Fibroblast of pulmonary artery (primary cell): ENCODE results near the gene FAT2.

Experiments used
- DNase-seq: peaks from one replicate; pipeline ENCODE4 v3.0.0-alpha.2; 2010; ENCODE audit warnings: low read depth
- H3K4me3 ChIP-seq: replicated peaks from 2 replicates; pipeline ENCODE4 v1.5.1; 2011; ENCODE audit warnings: low read depth, mild to moderate bottlenecking, control low read depth, low read length, moderate library complexity
- CTCF ChIP-seq: IDR thresholded peaks from 2 replicates; pipeline ENCODE4 v1.5.1; 2011; ENCODE audit warnings: mild to moderate bottlenecking, control low read depth, low read length, inconsistent platforms; ENCODE audit errors: missing control alignments

The FAT2 gene

DNA sequence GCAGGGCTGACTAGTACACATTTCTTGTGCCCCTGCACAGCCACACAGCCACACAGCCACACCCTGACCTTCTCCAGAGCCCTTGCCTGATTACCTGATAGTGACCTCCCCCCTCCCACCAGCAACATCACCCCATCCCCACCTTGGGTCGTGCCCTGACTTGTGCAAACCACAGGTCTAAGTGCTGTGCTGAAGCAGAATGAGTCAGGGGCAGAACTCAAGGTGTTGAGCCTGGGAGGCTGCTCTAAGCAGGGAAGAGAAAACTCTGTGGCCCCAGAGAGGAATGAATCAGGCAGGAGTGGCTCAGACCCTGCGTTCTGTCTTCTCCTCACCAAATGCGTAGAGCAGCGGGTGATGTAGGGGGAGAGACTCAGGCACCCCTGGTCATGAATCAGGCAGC lies 24.3 kb upstream of the FAT2 start:
- H3K4me3 ChIP-seq = no peak overlapping the region
- no peak for TF ChIP-seq CTCF
- no peak for DNase-seq

DNA sequence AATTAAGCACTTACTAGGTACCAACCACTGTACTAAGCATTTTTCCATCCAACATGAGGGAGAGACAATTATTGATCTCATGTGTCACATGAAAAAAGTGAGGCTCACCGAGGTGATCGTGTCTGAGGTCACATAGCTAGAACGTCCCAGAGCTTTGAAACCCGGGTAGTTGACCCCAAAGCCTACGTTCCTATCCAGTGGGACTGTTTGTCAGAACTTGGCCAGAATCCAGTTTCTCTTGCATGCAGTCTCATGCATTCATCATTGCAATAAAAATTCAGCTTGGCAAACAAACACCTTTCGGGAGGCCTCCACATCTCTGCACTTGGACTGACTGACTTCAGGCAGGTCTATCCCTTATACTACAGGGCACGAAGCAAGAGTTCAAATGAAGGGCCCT lies 23.4 kb upstream of the FAT2 start:
- no peak for DNase-seq
- no peak for TF ChIP-seq CTCF
- no peak overlapping the region for H3K4me3 ChIP-seq

- TF ChIP-seq CTCF = no peak
- H3K4me3 ChIP-seq = no peak overlapping the region
- no peak for DNase-seq
These were observed 21.7 kb upstream of the FAT2 start for GRCh38 chr5:151612689-151613427.

DNA sequence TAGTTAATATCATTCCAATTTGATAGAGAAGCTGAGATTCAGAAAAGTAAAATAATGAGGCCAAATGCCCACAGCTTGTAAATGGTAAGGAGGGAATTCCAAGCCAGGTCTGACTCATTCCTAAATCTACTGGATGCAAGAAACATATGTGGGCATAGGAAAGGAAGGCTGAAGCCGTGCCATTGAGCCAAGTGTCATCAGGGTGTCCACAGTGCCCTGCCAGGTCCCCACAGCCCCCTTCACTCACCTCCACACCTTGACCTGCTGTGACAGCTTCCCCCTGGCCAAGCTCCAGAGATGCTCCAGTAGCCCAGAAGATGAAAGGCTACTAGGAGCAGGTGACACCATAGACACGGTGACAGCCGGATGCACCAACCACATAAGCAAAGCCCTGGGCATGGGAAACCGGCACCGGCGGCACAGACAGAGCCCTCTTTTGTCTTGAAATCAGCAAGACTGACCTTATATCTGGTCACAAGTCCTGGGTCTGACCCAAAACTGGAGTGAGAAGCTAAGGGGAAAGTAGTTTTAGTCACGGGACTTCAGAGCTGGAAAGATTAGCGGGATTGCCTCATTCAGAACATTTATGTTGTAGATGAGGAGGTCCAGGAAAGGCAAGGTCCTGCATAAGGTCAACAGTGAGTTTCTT lies 20.1 kb upstream of the FAT2 start:
- H3K4me3 ChIP-seq = no peak overlapping the region

GRCh38 chr5:151608522-151608921 lies 17.4 kb upstream of the FAT2 start:
- no peak for DNase-seq
- no peak for TF ChIP-seq CTCF
- H3K4me3 ChIP-seq = no peak overlapping the region

More for the DNA sequence above, 20.1 kb upstream of the FAT2 start:
- no peak for DNase-seq
- no peak for TF ChIP-seq CTCF

DNA sequence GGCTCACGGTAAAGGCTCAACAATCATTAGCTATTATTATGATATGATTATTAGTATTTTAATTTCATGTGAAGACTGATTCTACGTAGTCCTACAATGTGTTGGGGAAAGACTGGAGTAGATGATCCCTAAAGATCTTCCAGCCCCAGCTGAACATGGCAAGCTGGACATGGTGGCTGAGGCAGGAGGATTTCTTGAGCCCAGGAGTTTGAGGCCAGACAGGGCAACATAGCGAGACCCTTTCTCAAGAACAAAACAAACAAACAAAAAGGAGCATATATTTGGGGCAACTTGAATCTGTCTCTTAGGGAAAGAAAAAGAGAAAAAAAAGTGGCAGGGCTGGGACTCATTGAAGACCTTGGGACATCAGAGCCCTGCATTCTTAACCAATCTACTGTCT lies 16.2 kb upstream of the FAT2 start:
- H3K4me3 ChIP-seq = no peak overlapping the region
- no peak for DNase-seq
- TF ChIP-seq CTCF = no peak

DNA sequence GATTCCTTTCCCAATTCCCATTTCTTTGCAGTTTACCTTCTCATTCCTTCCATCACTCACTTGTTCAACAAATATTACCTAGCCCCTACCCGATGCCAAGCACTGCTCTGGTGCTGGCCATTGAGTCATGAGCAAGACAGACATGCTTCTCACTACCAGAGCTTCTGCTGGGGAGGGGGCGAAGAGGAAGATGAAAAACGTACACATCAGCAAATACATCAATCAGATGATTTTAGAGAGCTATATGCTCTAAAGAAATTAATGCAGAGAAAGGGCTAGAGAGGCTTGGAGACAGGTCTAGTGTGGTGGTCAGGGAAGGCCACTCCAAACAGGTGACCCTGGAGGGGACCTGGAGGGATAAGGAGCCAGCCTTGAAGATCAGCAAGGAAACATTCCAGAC lies 14.4 kb upstream of the FAT2 start:
- TF ChIP-seq CTCF = no peak
- DNase-seq = no peak
- no peak overlapping the region for H3K4me3 ChIP-seq
